Esophagus muscularis mucosa (tissue), 3 donors: ENCODE measurements around the gene DOK3.

Experiments used
- CTCF ChIP-seq, 3 experiments: fragments of 200-600 bp in 2 of 3; fragments of 450-650 bp in 1 of 3; sonication (generic) in 2 of 3; IDR thresholded peaks; one replicate each; pipeline ENCODE4 v1.5.1; 2017 to 2019; ENCODE audit warnings: antibody characterized with exemption in 3 of 3, mild to moderate bottlenecking in 2 of 3, moderate library complexity in 1 of 3
- POLR2A ChIP-seq: fragments of 450-650 bp; IDR thresholded peaks from one replicate; pipeline ENCODE4 v1.6.1; 2017; ENCODE audit warnings: antibody characterized with exemption, moderate library complexity, mild to moderate bottlenecking, low read depth

- TF ChIP-seq POLR2A (no peak), CTCF (IDR thresholded peaks at IDR 0.05) (no peak)
Measured at GRCh38 chr5:177508837-177509236, 789 bp downstream of the DOK3 start.
